WERI-Rb-1 (cell line): ENCODE data around the gene ENOX1.

Experiments used
- DNase-seq: peaks from one replicate; pipeline ENCODE4 v3.0.0-alpha.2; 2020
- H3K27ac ChIP-seq: fragments of 250-450 bp; sonication (Bioruptor Pico); 2 replicates; pipeline ENCODE4 v1.5.1; 2020; ENCODE audit warnings: mild to moderate bottlenecking, moderate library complexity
- H3K27me3 ChIP-seq: fragments of 250-450 bp; sonication (Bioruptor Pico); 2 replicates; pipeline ENCODE4 v1.5.1; 2021; ENCODE audit warnings: mild to moderate bottlenecking, low read depth, moderate library complexity; ENCODE audit not compliant: insufficient read depth, severe bottlenecking
- H3K36me3 ChIP-seq: fragments of 250-450 bp; sonication (Bioruptor Pico); 2 replicates; pipeline ENCODE4 v1.5.1; 2020; ENCODE audit warnings: mild to moderate bottlenecking, moderate library complexity
- H3K4me3 ChIP-seq: 2 replicates; pipeline ENCODE4 v1.5.1; 2011; ENCODE audit warnings: low read depth, mild to moderate bottlenecking, control low read depth, low read length
- H3K9me3 ChIP-seq: fragments of 250-450 bp; sonication (Bioruptor Pico); 2 replicates; pipeline ENCODE4 v1.5.1; 2021; ENCODE audit warnings: mild to moderate bottlenecking, moderate library complexity; ENCODE audit not compliant: severe bottlenecking
- CTCF ChIP-seq: IDR thresholded peaks from 2 replicates; pipeline ENCODE4 v1.5.1; 2011; ENCODE audit warnings: low read depth, mild to moderate bottlenecking, control low read depth, inconsistent platforms, low read length

Gene ENOX1

DNA sequence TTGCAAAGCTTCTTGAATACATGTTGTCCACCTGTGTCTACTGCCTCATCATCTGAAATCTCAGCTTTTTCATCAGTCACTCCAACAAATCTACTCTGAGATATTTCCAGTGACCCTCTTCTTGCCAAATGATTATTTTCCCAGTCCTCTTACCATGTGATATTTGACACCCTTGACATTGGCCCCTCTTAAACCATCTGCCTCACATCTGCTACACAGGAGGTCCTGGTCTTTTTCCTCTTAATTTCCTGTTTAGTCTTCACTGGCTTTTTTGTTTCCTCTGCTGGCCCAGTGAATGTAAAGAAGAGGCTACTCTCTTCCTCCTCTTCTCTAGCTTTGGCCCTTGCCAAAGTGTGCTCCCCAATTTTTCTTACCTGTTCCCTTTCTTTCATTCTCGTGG is 544.7 kb downstream of the ENOX1 start:
- TF ChIP-seq CTCF = no peak
- H3K4me3 ChIP-seq = no peak overlapping the region
- H3K9me3 ChIP-seq = no peaks in the 10 kb centered on the region
- H3K27me3 ChIP-seq = no peaks in the 10 kb centered on the region
- no peak for DNase-seq
- no peaks in the 10 kb centered on the region for H3K36me3 ChIP-seq
- H3K27ac ChIP-seq = no peak overlapping the region

- H3K9me3 ChIP-seq = no peaks in the 10 kb centered on the region
- DNase-seq = no peak
- H3K27ac ChIP-seq = no peak overlapping the region
- H3K4me3 ChIP-seq = no peak overlapping the region
- H3K27me3 ChIP-seq = no peaks in the 10 kb centered on the region
- H3K36me3 ChIP-seq = no peaks in the 10 kb centered on the region
- no peak for TF ChIP-seq CTCF
These were observed 546.5 kb downstream of the ENOX1 start for GRCh38 chr13:43240278-43240677.

DNA sequence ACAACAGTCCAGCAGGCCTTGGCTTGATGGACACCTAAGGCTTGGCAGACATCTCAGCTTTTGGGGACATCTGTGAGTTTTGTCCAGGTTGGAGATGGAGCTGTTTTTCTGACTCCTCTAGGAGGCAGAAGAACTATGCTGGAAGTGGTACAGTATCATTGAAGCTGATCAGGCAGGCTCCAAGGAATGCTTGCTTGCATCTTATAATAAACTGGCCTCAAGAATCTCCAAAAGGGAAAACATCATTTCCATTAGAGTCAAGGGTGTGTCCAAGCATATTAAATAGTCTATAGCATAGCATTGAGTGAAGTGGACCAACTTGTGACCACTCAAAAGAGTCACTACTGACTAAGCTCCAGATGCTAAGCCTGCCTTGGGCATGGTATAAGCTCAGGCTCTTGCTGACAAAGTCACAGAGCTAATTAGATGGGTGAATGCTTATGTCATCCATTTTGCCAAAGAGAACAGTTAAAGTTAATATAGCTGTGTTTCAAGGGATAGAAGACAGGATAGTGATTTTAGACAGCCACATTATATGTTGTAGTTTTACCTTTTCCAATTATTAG is 547.4 kb downstream of the ENOX1 start:
- H3K4me3 ChIP-seq = no peak overlapping the region
- H3K27me3 ChIP-seq = no peaks in the 10 kb centered on the region
- H3K9me3 ChIP-seq = no peaks in the 10 kb centered on the region
- TF ChIP-seq CTCF = no peak
- no peak for DNase-seq
- no peaks in the 10 kb centered on the region for H3K36me3 ChIP-seq
- no peak overlapping the region for H3K27ac ChIP-seq

GRCh38 chr13:43238341-43239083 is 548.3 kb downstream of the ENOX1 start:
- no peak for TF ChIP-seq CTCF
- H3K36me3 ChIP-seq = no peaks in the 10 kb centered on the region
- no peak overlapping the region for H3K4me3 ChIP-seq
- DNase-seq = no peak
- H3K27ac ChIP-seq = no peak overlapping the region
- H3K9me3 ChIP-seq = no peaks in the 10 kb centered on the region
- H3K27me3 ChIP-seq = no peaks in the 10 kb centered on the region

GRCh38 chr13:43237616-43238015 is 549.2 kb downstream of the ENOX1 start:
- no peak for DNase-seq
- H3K9me3 ChIP-seq = no peaks in the 10 kb centered on the region
- H3K27ac ChIP-seq = no peak overlapping the region
- H3K36me3 ChIP-seq = no peaks in the 10 kb centered on the region
- no peak overlapping the region for H3K4me3 ChIP-seq
- no peaks in the 10 kb centered on the region for H3K27me3 ChIP-seq
- TF ChIP-seq CTCF = no peak

DNA sequence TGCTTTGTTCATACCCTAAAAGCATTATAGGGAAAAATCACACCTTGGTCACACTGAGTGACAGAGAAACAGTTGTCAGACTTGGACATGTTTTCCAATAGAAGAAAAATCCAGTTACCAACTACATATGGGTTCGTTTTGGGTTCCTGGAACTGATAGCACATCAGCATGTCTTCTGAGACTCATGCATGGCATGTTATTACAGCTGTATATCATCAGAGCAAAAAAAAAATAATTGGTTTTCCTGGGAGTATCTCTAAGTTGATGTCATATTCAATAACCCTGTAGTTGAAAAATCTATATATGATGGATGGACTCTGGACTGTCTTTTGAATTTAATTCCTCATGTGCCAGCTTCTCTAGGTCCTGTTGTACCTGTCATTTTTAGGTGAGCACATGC is 551.7 kb downstream of the ENOX1 start:
- no peak for TF ChIP-seq CTCF
- Histone ChIP-seq H3K9me3 (no peaks in the 10 kb centered on the region), H3K27ac (no peak overlapping the region), H3K27me3 (no peaks in the 10 kb centered on the region), H3K4me3 (no peak overlapping the region), H3K36me3 (no peaks in the 10 kb centered on the region)
- no peak for DNase-seq
